NCI-H146 treated with DMSO at 0.1 percent for 48 hours (cell line): ENCODE measurements around the gene HDAC9.

Experiments
- DNase-seq: peaks from one replicate; lab custom pipeline; 2025; ENCODE audit not compliant: unreplicated experiment; lab: John Stamatoyannopoulos, UW

HDAC9 gene

DNA sequence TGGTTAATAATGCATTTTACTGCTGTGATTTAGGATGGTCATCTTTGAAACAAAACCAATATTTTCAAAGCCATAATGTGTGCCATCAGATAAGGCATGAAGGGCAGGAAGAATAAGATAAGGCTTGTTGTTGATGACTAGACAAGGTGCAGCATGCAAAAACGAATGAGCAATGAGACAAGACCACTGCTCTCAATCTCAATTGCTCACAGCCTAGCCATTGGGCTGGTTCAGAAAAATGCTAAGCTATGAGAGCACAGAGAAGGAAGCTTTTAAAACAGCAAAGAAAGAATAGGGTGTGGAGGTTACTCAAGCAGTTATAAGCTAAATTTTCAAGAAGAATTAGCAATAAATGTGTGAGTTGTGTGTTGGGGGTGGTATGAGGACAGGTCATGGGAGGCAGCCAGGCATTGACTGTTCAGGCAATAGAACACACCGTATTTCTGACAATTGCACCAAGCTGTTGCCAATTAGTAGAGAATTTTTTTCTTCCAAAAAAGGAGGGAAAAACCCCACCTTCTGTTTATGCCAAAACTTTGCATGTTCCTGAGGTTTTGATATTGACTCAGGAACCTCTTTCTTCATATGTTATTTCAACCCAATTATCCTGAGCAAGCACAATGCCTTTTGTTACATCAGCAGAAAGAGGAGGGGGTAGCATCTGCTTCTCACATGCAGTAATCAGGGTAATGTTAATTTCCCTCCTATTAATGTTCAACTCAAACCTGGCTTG lies 276.5 kb downstream of the HDAC9 start:
- no peak for DNase-seq

- no peak for DNase-seq
Observed at GRCh38 chr7:18772567-18772965, 277.0 kb downstream of the HDAC9 start.

DNA sequence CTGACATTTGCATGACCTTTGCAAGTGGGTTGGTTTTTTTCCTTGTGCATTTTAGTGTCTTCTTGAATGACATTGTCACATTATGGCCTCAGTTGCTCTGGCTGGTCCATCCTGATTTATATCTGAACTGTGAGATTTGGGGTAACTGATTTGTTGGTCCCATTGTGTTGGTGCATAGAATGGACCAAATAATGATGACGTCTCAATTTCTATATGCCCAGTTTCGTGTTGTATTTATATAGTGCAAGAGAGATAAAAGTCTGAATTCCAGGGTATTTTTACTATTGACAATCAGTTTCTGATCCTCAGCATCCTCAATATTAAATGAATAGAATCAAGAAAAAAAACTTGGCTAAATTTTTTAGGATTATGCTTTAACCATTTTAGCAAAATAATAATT lies 281.8 kb downstream of the HDAC9 start:
- no peak for DNase-seq

DNA sequence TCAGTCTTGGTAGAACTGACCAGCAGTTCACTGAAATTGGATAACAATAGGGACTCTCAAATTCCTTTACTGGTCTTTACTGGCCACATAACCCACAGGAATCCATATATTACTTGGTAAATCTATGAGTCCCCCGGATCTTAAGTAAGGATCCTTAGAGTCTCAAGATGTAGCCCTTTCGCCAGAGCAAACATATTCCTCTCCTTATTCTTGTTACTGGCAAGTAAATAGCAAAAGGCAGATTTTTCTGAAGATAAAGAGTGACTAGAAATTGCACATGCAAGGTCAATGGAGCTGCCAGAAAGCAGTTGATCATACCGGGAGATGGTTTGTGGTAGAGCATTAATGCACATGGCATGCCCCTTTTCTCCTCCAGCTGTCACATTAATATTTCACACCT lies 283.0 kb downstream of the HDAC9 start:
- no peak for DNase-seq

- no peak for DNase-seq
Observed at GRCh38 chr7:18780266-18780665, 284.7 kb downstream of the HDAC9 start.

DNA sequence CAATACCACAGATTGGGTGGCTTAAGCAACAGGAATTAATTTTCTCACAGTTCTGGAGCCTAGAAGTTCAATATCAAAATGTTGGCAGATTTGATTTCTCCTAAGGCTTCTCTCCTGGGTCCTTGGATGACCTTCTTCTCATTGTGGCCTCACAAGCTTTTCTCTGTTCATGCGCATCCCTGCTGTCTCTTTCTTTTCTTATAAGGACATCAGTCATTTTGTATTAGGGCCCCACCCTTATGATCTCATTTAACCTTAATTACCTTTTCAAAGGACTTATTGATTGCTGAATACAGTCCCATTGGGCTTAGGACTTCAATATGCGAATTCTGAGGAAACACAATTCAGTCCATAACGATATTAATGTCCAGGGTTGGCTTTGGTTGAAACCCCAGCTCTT lies 285.4 kb downstream of the HDAC9 start:
- no peak for DNase-seq

DNA sequence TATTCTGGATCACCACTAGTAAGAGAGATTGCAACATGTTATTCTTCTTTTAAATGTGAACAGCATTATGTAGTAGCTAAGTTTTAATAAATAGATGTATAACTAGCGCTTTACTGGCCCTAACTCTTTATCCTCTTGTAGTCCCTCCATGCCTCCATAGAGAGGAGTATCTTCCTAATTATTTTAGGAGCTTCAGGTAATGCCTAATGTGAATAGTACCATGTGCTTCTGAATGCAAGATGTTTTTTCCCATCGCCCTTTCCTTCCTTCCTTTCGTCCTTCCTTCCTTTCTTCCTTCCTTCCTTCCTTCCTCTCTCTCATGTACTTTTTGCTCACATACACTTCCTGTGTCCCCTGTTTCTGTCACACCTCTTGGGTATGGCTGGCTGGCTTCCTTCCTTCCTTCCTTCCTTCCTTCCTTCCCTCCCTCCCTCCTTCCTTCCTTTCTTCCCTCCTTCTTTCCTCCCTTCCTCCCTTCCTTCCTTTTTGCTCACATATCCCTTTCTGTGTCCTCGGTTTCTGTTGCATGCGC lies 290.7 kb downstream of the HDAC9 start:
- DNase-seq = no peak

GRCh38 chr7:18786796-18787195 lies 291.2 kb downstream of the HDAC9 start:
- DNase-seq = no peak

- no peak for DNase-seq
Observed at GRCh38 chr7:18788026-18788425, 292.5 kb downstream of the HDAC9 start.

DNA sequence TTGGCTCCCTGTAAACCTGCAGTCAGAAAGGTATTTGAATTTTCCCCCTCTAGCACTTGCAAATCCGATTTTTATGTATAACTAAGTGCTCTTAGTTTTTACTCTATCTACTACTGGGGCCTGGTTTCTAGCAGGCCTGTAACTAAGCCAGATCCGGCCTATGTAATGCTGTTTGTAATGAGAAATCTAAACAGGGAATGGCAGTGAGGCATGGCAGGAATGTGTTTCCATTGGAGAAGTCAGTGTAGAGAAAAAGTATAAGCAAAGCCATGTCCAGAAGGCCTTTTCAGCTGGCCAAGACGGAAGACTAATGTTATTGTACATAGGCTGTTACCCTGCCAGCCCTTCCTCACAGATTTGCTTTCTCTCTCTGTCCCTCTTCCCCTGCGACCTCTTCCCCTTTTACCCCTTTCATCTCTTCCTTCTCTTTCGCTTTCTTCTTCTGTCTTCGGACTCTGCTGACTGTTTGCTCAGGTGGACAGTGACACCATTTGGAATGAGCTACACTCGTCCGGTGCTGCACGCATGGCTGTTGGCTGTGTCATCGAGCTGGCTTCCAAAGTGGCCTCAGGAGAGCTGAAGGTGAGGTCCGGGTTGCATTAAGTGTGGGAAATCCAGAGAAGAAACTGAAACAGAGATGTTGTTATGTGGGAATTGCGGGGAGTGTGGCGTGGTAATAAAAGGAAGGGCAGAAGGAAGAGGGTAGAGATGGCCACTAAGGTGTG lies 297.5 kb downstream of the HDAC9 start:
- DNase-seq = no peak

- DNase-seq = no peak
Observed at GRCh38 chr7:18796216-18796615, 300.7 kb downstream of the HDAC9 start.

DNA sequence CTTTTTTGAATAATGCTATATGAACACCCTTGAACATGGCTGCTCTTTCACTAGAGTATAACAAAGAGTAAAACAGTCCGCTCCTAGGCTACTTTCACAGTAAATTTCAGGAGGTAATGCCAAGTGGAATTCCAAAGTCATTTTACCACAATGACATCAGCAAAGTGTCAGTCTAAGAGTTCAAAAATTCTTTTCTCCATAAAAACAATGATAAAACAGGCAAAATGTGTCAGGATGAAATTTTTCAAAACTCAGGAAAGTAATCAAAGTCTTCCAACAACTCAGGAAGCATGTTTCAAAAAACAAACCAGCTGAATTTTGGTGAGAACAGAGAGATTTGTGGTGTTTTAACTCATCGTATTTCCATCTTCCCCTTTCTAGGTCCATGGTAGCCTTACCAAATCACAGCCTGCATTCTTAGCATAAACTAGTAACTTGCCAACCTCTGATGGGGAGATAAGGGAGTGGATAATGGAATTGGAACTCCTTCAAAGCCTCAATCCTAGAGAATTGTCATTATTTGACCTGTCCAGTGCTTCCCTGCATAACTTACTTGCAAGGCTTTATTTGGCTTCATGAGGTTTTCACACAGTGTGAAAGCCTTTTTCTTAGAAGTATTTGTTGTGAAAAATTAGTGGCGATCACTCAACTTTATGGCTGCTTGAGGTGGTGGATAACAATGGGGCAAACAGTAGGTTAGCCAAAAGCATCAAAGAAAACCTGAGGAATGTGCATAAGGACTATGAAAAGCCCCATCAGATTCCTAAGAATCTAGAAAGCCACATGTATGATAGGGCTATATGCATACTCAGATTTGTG lies 302.7 kb downstream of the HDAC9 start:
- no peak for DNase-seq

DNA sequence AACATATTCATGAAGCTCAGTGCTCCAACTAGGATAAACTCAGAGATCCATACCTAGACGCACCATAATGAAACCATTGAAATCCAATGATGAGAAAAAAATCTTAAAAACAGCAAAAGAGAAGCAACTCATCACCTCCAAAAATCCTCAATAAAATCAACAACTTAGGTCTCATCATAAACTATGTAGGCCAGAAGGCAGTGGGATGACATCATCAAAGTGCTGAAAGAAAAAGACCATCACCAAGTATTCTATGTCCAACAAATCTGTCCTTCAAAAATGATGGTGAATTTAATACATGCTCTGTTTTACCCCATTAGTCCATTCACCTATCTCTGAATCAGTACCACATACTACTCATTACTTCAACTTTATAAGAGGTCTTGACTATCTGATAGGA lies 304.4 kb downstream of the HDAC9 start:
- DNase-seq = no peak

- DNase-seq = no peak
Observed at GRCh38 chr7:18803923-18804322, 308.4 kb downstream of the HDAC9 start.

- no peak for DNase-seq
Observed at GRCh38 chr7:18806177-18806576, 310.6 kb downstream of the HDAC9 start.

DNA sequence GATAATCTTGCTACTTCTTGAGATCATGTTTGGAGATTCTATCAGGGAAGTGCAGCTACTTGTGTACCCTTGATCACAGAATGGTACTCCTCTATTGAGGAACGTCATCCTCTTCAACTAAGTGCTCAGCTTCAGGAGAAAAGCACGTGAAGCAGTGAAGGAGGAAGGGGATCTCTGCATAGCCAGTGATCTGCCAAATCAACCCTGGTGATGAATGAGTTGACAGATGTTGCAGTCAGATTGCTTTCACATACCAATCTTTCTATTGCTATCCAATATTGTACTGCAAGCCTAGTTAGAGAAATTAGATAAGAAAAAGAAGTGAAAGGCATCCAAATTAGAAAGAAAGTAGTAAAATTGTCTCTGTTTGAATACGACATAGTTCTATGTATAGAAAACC lies 312.5 kb downstream of the HDAC9 start:
- no peak for DNase-seq

DNA sequence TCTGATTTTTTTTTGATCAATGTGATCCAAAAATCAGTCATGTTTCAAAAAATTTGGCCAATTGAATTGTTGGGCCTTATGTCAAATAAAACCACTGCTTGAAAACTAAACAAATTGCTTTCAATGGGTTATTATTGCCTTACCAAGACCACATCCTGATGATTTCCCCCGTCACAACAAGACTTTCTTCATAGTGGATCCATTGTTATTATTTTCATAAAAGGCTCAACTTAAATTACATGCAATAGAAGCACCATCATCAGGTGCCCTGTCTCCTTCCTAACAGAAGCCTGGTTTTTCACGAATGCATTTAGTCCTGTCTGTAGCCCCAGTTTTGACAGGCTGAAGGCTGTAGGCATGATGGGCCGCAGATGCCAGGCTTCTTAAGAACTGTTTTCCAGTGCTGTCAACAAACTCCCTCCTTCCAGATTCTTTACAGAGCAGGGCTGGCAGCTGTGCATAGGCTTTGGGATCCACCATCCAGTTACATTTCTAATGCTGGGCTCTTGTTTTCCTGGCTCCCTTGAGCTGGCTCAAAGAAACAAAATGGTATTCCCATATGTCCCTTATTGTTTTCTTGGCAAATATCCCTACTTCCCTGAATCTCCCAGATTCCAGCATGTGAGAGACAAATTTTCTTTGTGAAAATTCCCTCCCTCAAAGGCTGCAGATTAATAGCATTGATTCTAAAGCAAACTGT lies 319.9 kb downstream of the HDAC9 start:
- DNase-seq = no peak

DNA sequence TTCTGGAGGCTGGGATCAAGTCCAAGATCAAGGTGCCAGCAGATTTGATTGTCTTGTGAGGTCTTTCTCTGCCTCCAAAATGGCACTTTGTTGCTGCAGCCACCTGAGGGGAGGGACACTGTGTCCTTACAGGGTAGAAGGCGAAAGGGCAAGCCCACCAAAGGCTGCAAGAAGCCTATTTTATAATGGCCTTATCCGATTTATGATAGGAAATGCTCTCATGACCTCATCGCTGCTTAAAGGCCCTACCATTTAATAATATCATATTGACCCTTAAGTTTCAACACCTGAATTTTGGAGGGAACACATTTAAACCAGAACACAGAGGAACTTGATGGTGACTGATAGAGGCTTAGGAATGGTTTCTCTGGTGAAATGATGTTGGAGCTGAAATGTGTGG lies 325.4 kb downstream of the HDAC9 start:
- no peak for DNase-seq

DNA sequence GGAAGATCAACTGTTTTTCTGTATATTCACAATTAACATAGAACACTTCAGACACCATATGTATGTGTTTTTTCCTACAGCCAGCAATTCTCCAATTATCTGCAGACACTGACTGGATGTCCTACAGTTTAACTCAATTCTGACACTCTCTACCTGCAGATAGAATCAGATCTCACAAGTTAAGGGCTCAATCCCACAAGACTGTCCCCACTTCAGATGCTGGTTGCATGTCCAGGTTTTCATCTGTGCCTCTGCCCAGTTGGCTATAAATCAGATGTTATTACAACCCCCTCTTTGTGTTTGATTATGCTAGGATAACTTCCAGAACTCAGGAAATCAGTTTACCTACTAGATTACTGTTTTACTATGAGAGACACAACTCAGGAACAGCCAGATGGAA lies 326.0 kb downstream of the HDAC9 start:
- no peak for DNase-seq

GRCh38 chr7:18824157-18824556 lies 328.6 kb downstream of the HDAC9 start:
- no peak for DNase-seq
